Stimulated activated CD4-positive, alpha-beta T cell treated with anti-CD3 and anti-CD28 coated beads, Interleukin-12 subunit alpha, Interleukin-12 subunit beta, amount 100 ng/mL, for 4 hours (primary cell): ENCODE data around the gene CD6.
A peak's percentile ranks its signal among the peaks of the same experiment; 100 is the strongest.

Source experiments
- DNase-seq: peaks from one replicate; pipeline ENCODE4 v3.0.0-alpha.2; 2020

The CD6 gene

GRCh38 chr11:60935676-60936442, 35.6 kb upstream of the CD6 start:
- DNase-seq = no peak

- DNase-seq = no peak
These were observed 34.9 kb upstream of the CD6 start for GRCh38 chr11:60936467-60937143.

- no peak for DNase-seq
These were observed 34.3 kb upstream of the CD6 start for GRCh38 chr11:60937144-60937527.

GRCh38 chr11:60937811-60938210, 33.7 kb upstream of the CD6 start:
- DNase-seq = no peak

- DNase-seq = no peak
These were observed 33.0 kb upstream of the CD6 start for GRCh38 chr11:60938500-60938899.

- no peak for DNase-seq
These were observed 32.2 kb upstream of the CD6 start for GRCh38 chr11:60939301-60939700.

- DNase-seq = no peak
These were observed 31.6 kb upstream of the CD6 start for GRCh38 chr11:60939855-60940254.

- DNase-seq = no peak
These were observed 29.9 kb upstream of the CD6 start for GRCh38 chr11:60941371-60942119.

GRCh38 chr11:60942219-60942618, 29.3 kb upstream of the CD6 start:
- DNase-seq = no peak

GRCh38 chr11:60942970-60943565, 28.4 kb upstream of the CD6 start:
- DNase-seq = no peak

GRCh38 chr11:60944490-60945294, 26.8 kb upstream of the CD6 start:
- DNase-seq = no peak

- no peak for DNase-seq
These were observed 26.2 kb upstream of the CD6 start for GRCh38 chr11:60945295-60945667.

- no peak for DNase-seq
These were observed 24.7 kb upstream of the CD6 start for GRCh38 chr11:60946601-60947264.

GRCh38 chr11:60947700-60948099, 23.8 kb upstream of the CD6 start:
- DNase-seq = no peak

GRCh38 chr11:60948250-60948649, 23.2 kb upstream of the CD6 start:
- no peak for DNase-seq

GRCh38 chr11:60950024-60950423, 21.5 kb upstream of the CD6 start:
- DNase-seq = no peak

- DNase-seq = peak; percentile 31
These were observed 20.4 kb upstream of the CD6 start for GRCh38 chr11:60950933-60951605.

- DNase-seq = no peak
These were observed 19.9 kb upstream of the CD6 start for GRCh38 chr11:60951606-60951903.

- peak; percentile 16 for DNase-seq
These were observed 19.4 kb upstream of the CD6 start, which contains the start of gene SLC15A3 for GRCh38 chr11:60951904-60952741. Gene SLC15A3, minus strand, starts transcription at chr11:60952176. Its CDS starts 625 bp downstream, at chr11:60951551.

GRCh38 chr11:60952742-60953170, 18.7 kb upstream of the CD6 start:
- no peak for DNase-seq

- no peak for DNase-seq
These were observed 17.7 kb upstream of the CD6 start for GRCh38 chr11:60953781-60954180.
